ENCODE measurements around the gene RTL1.

The RTL1 gene

DNA sequence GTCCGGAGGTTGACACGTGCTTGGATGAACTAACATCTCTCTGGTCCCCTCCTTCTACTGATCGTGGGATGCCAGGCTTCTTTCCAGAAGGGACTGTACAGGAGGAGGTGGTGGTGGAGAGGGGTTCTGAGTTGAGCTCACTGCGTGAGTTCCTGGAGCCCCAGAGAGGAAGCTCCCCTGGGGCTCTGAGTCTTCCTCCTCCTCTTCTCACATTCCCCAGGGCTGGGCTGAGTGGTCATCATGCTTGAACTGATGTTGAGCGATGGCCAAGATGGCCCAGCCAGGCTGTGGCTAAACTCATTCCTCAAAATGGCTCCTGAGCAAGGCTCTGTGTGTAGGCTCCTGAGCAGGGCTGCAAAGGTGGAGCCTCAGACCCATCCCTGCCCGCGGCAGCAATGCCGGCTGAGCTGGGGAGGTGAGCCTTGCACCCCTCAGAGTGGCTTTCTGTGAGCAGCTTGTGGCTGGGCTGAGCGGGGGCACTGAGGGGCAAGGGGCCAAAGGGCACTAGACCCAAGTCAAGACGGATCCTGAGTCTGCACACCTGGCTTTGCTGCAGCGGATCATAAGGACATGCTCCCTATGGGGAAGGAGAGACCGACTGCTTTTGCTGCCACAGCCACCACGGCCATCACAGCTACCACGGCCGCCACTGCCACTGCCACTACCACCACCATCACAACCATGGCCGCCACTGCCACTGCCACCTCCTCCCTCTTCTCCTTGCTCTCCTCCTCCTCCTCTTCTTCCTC lies 42.2 kb downstream of the RTL1 start:
- DNase-seq: no peak
- TF ChIP-seq POLR2A (IDR thresholded peaks at IDR 0.05; ENCODE audit: low read length) (no peak), GATA1 (IDR thresholded peaks at IDR 0.05; ENCODE audit: low read depth, low read length) (no peak)

- no peak for TF ChIP-seq GATA1 (IDR thresholded peaks at IDR 0.05; ENCODE audit: low read depth, low read length)
- DNase-seq: no peak
Measured at GRCh38 chr14:100860556-100861187, 42.9 kb downstream of the RTL1 start.

DNA sequence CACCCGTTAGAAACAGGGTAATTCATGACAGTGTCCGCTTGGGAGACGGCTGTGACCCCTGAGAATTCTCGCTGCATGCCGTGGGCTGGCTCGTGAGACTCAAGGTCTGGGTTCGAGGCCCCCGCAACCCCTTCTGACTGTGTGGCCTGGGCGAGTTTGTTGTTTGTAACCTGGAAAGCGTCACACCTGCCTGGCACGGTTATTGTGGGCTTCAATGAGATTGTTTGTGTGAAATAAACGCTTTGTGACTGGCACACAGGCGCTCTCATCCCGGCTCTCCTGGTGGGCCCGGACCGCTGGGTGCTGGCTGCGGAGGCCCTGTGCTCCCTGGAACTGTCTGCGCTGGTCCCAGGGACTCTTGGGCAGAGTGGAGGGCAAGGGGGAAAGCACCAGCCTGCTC lies 43.7 kb downstream of the RTL1 start:
- DNase-seq: no peak
- TF ChIP-seq POLR2A (IDR thresholded peaks at IDR 0.05; ENCODE audit: low read length): no peak
- TF ChIP-seq GATA1 (IDR thresholded peaks at IDR 0.05; ENCODE audit: low read depth, low read length): no peak

DNA sequence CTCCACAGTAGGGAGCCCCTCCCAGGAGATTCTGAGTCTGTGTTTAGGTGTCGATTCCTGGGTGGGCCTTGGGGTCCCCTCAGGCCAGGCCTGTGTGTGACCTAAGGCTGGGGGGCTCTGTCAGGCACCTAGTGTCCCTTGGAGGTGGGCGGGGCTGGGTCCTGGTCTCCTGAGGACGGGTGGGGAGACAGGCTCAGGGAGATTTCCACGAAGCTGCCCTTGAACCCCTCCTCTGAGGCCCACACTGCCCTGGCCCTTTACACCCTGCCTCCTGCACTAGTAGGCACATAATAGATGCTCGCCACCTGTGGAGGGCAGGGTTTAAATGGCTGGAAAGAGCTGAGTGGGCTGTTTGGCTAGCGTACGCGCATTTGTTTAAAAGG lies 44.7 kb downstream of the RTL1 start:
- DNase-seq: no peak
- no peak for TF ChIP-seq POLR2A (IDR thresholded peaks at IDR 0.05; ENCODE audit: low read length)
- no peak for TF ChIP-seq GATA1 (IDR thresholded peaks at IDR 0.05; ENCODE audit: low read depth, low read length)

DNA sequence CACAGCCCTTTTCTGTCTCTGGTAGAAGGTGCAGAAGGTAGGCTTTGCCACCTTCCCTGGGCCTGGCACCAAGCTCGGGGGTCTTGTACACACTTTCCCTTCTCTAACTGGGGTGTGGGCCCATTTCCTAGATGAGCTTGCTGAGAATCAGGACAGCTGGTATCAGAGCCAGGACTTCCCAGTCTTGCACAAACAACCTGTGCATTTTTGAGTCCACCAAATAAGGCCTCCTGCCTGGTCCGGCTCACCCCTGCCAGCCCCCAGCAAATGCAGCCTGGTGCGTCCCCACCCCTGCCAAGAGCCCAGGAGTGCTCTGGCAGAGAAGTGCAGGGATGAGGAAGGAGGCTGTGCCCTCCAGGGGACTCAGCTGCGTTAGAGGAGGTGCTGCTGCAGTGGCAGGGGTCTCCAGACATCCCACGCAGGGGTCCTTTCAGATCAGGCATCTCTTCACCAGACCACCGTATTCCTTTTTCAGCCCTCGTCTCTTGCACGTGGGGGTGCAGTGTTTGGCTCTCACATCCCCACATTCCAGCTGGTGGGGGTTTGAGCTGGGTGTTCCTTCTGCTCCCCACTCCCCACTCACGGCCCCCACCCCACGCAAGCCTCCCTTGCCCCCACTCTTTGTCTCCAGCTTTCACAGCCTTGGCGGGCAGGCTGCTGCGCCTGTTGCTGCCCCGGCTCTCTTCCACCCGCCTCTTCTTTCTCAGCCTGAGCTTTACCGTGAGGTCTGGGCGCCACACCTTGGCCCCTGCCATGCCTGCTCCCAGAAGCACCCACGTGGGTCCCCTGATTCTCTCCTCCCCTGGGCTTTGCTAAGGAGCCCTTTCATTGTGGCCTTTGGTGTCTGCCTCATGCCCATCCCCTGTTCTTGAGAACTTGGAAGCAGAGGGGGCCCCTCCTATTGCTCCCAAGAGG lies 45.3 kb downstream of the RTL1 start:
- no peak for TF ChIP-seq GATA1 (IDR thresholded peaks at IDR 0.05; ENCODE audit: low read depth, low read length)
- no peak for TF ChIP-seq POLR2A (IDR thresholded peaks at IDR 0.05; ENCODE audit: low read length)
- DNase-seq: no peak

- no peak for DNase-seq
- no peak for TF ChIP-seq POLR2A (IDR thresholded peaks at IDR 0.05; ENCODE audit: low read length)
Measured at GRCh38 chr14:100857233-100857922, 46.1 kb downstream of the RTL1 start.

GRCh38 chr14:100856056-100856950 lies 47.2 kb downstream of the RTL1 start:
- DNase-seq: no peak
- no peak for TF ChIP-seq GATA1 (IDR thresholded peaks at IDR 0.05; ENCODE audit: low read depth, low read length)
- TF ChIP-seq POLR2A (IDR thresholded peaks at IDR 0.05; ENCODE audit: low read length): no peak

DNA sequence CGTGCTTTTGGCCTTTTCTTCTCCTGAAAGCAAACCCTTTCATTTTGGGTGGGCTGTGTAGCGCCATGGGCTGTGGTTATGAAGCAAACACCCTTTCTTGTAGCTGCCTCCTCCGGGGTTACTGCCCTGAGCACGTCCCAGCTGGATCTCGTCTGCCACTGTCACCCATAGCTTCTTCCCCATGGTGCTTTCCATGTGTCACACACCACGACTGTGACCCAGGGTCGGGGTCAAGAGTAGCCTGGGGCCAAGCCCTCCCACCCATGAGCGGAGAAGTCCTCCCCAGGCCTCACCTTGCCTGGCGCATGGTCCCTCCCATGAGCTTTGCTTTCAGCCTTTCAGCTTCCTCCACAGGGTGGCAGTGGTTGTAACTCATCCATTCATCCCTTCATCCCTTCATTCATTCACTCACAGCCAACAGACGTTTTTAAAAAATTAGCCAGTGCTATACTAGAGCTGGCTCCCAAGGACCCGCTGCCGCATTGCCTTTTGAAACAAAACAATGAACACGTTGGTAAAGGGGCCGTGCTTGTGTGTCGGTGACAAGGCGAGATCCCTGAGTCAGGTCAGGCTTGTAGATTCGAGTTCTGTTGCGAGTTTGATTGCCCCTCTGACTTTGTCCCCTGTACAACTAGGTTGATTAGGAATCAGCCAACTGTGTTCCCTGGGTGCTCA lies 48.1 kb downstream of the RTL1 start:
- DNase-seq: no peak
- TF ChIP-seq GATA1 (IDR thresholded peaks at IDR 0.05; ENCODE audit: low read depth, low read length): no peak
- TF ChIP-seq POLR2A (IDR thresholded peaks at IDR 0.05; ENCODE audit: low read length): no peak

- no peak for TF ChIP-seq POLR2A (IDR thresholded peaks at IDR 0.05; ENCODE audit: low read length)
- DNase-seq: no peak
Measured at GRCh38 chr14:100854435-100854834, 49.1 kb downstream of the RTL1 start.

- no peak for DNase-seq
- TF ChIP-seq GATA1 (IDR thresholded peaks at IDR 0.05; ENCODE audit: low read depth, low read length) (no peak), POLR2A (IDR thresholded peaks at IDR 0.05; ENCODE audit: low read length) (no peak)
Measured at GRCh38 chr14:100851946-100852620, 51.4 kb downstream of the RTL1 start.

- TF ChIP-seq GATA1 (IDR thresholded peaks at IDR 0.05; ENCODE audit: low read depth, low read length) (no peak), POLR2A (IDR thresholded peaks at IDR 0.05; ENCODE audit: low read length) (no peak)
- DNase-seq: no peak
Measured at GRCh38 chr14:100851586-100851916, 52.0 kb downstream of the RTL1 start.

Data from erythroblast (primary cell).